Measurements from ENCODE around the gene RBL1.
"Not testable (repeated sequence)": the region's sequence is repeated elsewhere in the genome, so short reads cannot be mapped to it uniquely, and the experiment has no call there.

DNA sequence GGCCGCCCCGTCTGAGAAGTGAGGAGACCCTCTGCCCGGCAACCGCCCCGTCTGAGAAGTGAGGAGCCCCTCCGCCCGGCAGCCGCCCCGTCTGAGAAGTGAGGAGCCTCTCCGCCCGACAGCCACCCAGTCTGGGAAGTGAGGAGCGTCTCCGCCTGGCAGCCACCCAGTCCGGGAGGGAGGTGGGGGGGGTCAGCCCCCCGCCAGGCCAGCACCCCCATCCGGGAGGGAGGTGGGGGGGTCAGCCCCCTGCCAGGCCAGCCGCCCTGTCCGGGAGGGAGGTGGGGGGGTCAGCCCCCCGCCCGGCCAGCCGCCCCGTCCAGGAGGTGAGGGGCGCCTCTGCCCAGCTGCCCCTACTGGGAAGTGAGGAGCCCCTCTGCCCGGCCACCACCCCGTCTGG lies 26.2 kb downstream of the RBL1 start:
- not testable (repeated sequence) for TF ChIP-seq CTCF (conservative IDR thresholded peaks at IDR 0.05); ZFX (IDR thresholded peaks at IDR 0.05)

Measured in C4-2B (cell line).